ENCODE measurements around the gene C1orf35.
A peak's percentile ranks its signal among the peaks of the same experiment; 100 is the strongest.

The C1orf35 gene

DNA sequence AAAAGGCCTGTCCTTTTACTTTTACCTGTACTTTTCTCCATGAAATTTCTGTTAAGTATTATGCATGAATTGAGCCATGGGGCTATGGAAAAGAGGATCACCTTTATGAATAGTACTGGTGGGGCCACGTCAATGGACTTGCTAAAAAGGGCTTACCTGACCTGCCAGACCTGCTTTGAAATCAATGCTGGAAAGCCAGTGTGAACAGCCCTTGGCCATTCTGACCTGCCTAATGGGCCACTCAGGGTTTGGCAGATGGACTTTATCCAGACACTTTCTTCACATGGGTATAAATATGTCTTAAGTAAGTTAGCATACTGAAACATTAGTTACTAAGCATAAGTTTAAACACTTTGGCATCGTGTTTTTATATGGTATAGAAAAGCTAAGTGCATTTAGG, 28.6 kb upstream of the C1orf35 start:
- H3K4me3 ChIP-seq (ENCODE audit: control insufficient read depth, low read depth, low read length), result no peak overlapping the region
- no peak for DNase-seq (ENCODE audit: low read depth)
- TF ChIP-seq, protein P1, sequence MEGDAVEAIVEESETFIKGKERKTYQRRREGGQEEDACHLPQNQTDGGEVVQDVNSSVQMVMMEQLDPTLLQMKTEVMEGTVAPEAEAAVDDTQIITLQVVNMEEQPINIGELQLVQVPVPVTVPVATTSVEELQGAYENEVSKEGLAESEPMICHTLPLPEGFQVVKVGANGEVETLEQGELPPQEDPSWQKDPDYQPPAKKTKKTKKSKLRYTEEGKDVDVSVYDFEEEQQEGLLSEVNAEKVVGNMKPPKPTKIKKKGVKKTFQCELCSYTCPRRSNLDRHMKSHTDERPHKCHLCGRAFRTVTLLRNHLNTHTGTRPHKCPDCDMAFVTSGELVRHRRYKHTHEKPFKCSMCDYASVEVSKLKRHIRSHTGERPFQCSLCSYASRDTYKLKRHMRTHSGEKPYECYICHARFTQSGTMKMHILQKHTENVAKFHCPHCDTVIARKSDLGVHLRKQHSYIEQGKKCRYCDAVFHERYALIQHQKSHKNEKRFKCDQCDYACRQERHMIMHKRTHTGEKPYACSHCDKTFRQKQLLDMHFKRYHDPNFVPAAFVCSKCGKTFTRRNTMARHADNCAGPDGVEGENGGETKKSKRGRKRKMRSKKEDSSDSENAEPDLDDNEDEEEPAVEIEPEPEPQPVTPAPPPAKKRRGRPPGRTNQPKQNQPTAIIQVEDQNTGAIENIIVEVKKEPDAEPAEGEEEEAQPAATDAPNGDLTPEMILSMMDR (IDR thresholded peaks at IDR 0.05; ENCODE audit: control insufficient read depth, insufficient read depth, low read depth, low read length, missing control alignments), result no peak

DNA sequence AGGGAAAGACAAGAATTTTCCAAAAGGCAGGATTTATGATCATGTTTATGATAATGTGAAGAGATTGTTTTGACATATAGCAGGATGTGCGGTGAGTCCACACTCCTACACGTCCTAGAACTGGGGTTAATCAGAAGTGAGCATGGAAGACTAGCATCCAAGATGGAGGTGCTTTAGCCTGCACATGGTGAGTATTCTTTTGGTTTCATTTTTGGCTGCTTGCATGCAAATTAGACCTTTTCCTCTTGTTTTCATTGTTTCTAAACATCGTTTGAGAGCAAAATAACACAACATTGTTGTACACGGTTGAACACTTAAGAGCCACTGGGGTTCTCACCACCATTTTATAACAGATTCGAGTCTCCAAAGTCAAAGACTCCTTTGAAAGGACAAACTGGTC, 22.1 kb upstream of the C1orf35 start:
- no peak for DNase-seq (ENCODE audit: low read depth)
- H3K4me3 ChIP-seq (ENCODE audit: control insufficient read depth, low read depth, low read length), result no peak overlapping the region
- TF ChIP-seq, protein P1 (IDR thresholded peaks at IDR 0.05; ENCODE audit: control insufficient read depth, insufficient read depth, low read depth, low read length, missing control alignments), result no peak

DNA sequence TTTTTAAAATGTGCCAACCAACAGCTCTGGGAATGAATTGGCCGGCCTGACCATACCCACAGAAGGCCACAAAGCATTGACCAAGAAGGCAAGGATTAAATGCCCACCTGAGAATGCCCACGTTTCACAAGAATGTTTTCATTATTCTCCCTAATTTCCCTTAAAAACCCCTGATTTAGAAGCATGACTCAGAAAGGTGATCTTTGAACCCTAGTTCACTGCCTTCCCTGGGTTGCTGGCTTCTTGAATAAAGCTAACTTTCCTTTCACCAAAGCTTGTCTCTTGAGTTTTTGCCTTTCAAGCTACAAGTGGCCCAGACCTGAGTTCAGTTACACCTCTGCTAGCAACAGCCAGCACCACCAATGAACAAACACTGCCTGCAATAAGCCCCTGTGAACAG, 20.4 kb upstream of the C1orf35 start:
- DNase-seq (ENCODE audit: low read depth), result no peak
- TF ChIP-seq, protein P1 (IDR thresholded peaks at IDR 0.05; ENCODE audit: control insufficient read depth, insufficient read depth, low read depth, low read length, missing control alignments), result no peak
- H3K4me3 ChIP-seq (ENCODE audit: control insufficient read depth, low read depth, low read length), result no peak overlapping the region

DNA sequence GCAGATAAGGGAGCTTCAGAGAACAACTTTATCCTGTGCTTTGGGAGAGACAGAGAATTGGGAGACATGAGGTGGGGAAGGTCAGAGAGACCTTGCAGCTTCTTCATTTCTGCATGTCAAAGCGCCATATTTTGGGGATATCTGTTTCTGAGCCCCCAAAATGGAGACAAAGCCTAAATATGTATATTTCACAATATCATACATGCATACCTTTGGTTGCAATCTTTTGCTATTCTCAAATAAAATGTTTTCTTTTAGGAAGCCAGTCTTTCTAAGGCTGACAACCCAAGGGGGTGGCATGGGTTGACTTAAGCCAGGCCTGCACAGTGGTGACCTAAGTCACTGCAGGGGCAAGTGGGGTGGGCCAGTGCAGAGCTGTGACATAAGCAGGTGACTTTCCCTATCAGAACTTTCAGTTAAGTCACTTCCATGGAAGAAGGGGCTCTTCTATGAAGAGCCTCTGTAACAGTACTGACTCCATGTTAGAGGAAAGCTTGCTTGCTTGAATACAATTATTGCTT, 19.9 kb upstream of the C1orf35 start:
- no peak for DNase-seq (ENCODE audit: low read depth)
- TF ChIP-seq, protein P1 (IDR thresholded peaks at IDR 0.05; ENCODE audit: control insufficient read depth, insufficient read depth, low read depth, low read length, missing control alignments), result no peak
- H3K4me3 ChIP-seq (ENCODE audit: control insufficient read depth, low read depth, low read length), result no peak overlapping the region

GRCh38 chr1:228120857-228121489, 17.8 kb upstream of the C1orf35 start:
- no peak overlapping the region for H3K4me3 ChIP-seq (ENCODE audit: control insufficient read depth, low read depth, low read length)
- DNase-seq (ENCODE audit: low read depth), result peak; percentile 18
- TF ChIP-seq, protein P1 (IDR thresholded peaks at IDR 0.05; ENCODE audit: control insufficient read depth, insufficient read depth, low read depth, low read length, missing control alignments), result no peak

- TF ChIP-seq, protein P1 (IDR thresholded peaks at IDR 0.05; ENCODE audit: control insufficient read depth, insufficient read depth, low read depth, low read length, missing control alignments), result no peak
- H3K4me3 ChIP-seq (ENCODE audit: control insufficient read depth, low read depth, low read length), result no peak overlapping the region
These were observed 17.2 kb upstream of the C1orf35 start for GRCh38 chr1:228120351-228120750.

More at GRCh38 chr1:228120351-228120750, 17.2 kb upstream of the C1orf35 start:
- no peak for DNase-seq (ENCODE audit: low read depth)
